Measurements from ENCODE around the gene C16orf92. TPM values are rescaled to one million over a fixed set of nuclear protein-coding genes. Genes with fewer than 3 reads are reported as not detected.

Gene C16orf92
- total RNA-seq, 1 experiment from 2014 or later, result not detected

GRCh38 chr16:29988346-29989075 is 34.5 kb upstream of the C16orf92 start:
- no peak for DNase-seq (ENCODE audit: low read depth)

- no peak for DNase-seq (ENCODE audit: low read depth)
Observed at GRCh38 chr16:29989111-29989858, 33.7 kb upstream of the C16orf92 start.

- DNase-seq (ENCODE audit: low read depth), result no peak
Observed at GRCh38 chr16:29990034-29990433, 33.0 kb upstream of the C16orf92 start.

- no peak for DNase-seq (ENCODE audit: low read depth)
Observed at GRCh38 chr16:29990883-29991570, 32.0 kb upstream of the C16orf92 start.

- no peak for DNase-seq (ENCODE audit: low read depth)
Observed at GRCh38 chr16:29991571-29991904, 31.5 kb upstream of the C16orf92 start.

- DNase-seq (ENCODE audit: low read depth), result no peak
Observed at GRCh38 chr16:29992344-29992967, 30.5 kb upstream of the C16orf92 start.

GRCh38 chr16:29993191-29993902 is 29.7 kb upstream of the C16orf92 start:
- DNase-seq (ENCODE audit: low read depth), result no peak

- DNase-seq (ENCODE audit: low read depth), result no peak
Observed at GRCh38 chr16:29993903-29994599, 28.9 kb upstream of the C16orf92 start.

- DNase-seq (ENCODE audit: low read depth), result peak; percentile 61
Observed at GRCh38 chr16:29994600-29995323, 28.2 kb upstream of the C16orf92 start.

GRCh38 chr16:29995324-29995910 is 27.6 kb upstream of the C16orf92 start, which contains the start of gene HIRIP3:
HIRIP3 (minus strand) TSS chr16:29995617; CDS start chr16:29995605, 12 bp downstream.
- DNase-seq (ENCODE audit: low read depth), result peak; percentile 79

- peak; percentile 95 for DNase-seq (ENCODE audit: low read depth)
Observed at GRCh38 chr16:29995911-29996765, 26.9 kb upstream of the C16orf92 start, which contains the start of gene INO80E. INO80E (plus strand) TSS chr16:29996241; CDS start chr16:29996311, 70 bp downstream.

GRCh38 chr16:29996766-29997250 is 26.2 kb upstream of the C16orf92 start:
- DNase-seq (ENCODE audit: low read depth), result no peak

- DNase-seq (ENCODE audit: low read depth), result no peak
Observed at GRCh38 chr16:29999605-30000004, 23.4 kb upstream of the C16orf92 start.

GRCh38 chr16:30000735-30001631 is 22.0 kb upstream of the C16orf92 start:
- no peak for DNase-seq (ENCODE audit: low read depth)

- no peak for DNase-seq (ENCODE audit: low read depth)
Observed at GRCh38 chr16:30002614-30003346, 20.2 kb upstream of the C16orf92 start.

- no peak for DNase-seq (ENCODE audit: low read depth)
Observed at GRCh38 chr16:30003670-30004423, 19.2 kb upstream of the C16orf92 start.

Data from LHCN-M2 (cell line).